IMR-90 (cell line): ENCODE measurements around the gene ITGB1. TPM values are rescaled to one million over a fixed set of nuclear protein-coding genes. Genes with fewer than 3 reads are reported as not detected.

Experiments
- ATAC-seq: fragments of 200-7000 bp; cut with Tn5 transposase; 2 replicates; pipeline ENCODE4 v1.9.1; 2020; ENCODE audit warnings: low read depth, mild to moderate bottlenecking, moderate library complexity
- BruUV-seq: library from RNA; stranded (reverse); fragments of 400-500 nt; replicated peaks from 2 replicates; lab custom pipeline; 2021; lab: Mats Ljungman, UMichigan
- CTCF ChIA-PET: fragments of 300-600 bp; formaldehyde crosslinking; extraction: SDS; loops from one replicate; lab custom pipeline; 2021; ENCODE audit warnings: antibody characterized with exemption; lab: Yijun Ruan, JAX
- POLR2A ChIA-PET: fragments of 300-600 bp; sonication (Branson Sonifier 250); formaldehyde crosslinking; loops from one replicate; lab custom pipeline; 2022; ENCODE audit warnings: antibody characterized with exemption; ENCODE audit not compliant: unreplicated experiment; lab: Charles Lee
- DNase-seq: peaks from one replicate; pipeline ENCODE4 v3.0.0; 2013
- H2AFZ ChIP-seq: replicated peaks from 2 replicates; pipeline ENCODE3; 2013; ENCODE audit warnings: low read length, mild to moderate bottlenecking; ENCODE audit not compliant: poor library complexity
- H2AK5ac ChIP-seq: 2 replicates; pipeline ENCODE4 v1.6.1; 2013; ENCODE audit warnings: low read depth, low read length, inconsistent platforms
- H2AK9ac ChIP-seq: replicated peaks from 2 replicates; pipeline ENCODE3; 2013; ENCODE audit warnings: mild to moderate bottlenecking, low read depth, low read length, moderate library complexity; ENCODE audit not compliant: poor library complexity
- H2BK120ac ChIP-seq: 2 replicates; pipeline ENCODE4 v1.6.1; 2013; ENCODE audit warnings: low read depth, low read length, inconsistent platforms
- H2BK15ac ChIP-seq: 3 replicates; pipeline ENCODE4 v1.6.1; 2013; ENCODE audit warnings: low read depth, low read length, inconsistent platforms
- H2BK20ac ChIP-seq: 2 replicates; pipeline ENCODE4 v1.6.1; 2013; ENCODE audit warnings: low read depth, mild to moderate bottlenecking, inconsistent platforms, low read length, moderate library complexity
- H2BK5ac ChIP-seq: 2 replicates; pipeline ENCODE4 v1.6.1; 2013; ENCODE audit warnings: mild to moderate bottlenecking, low read depth, low read length, inconsistent platforms; ENCODE audit not compliant: poor library complexity, severe bottlenecking
- H3K14ac ChIP-seq: replicated peaks from 2 replicates; pipeline ENCODE4 v1.6.1; 2013; ENCODE audit warnings: low read depth, low read length, inconsistent platforms
- H3K18ac ChIP-seq: 2 replicates; pipeline ENCODE4 v1.6.1; 2013; ENCODE audit warnings: low read depth, low read length, control low read depth
- H3K23ac ChIP-seq: 2 replicates; pipeline ENCODE4 v1.6.1; 2013; ENCODE audit warnings: low read depth, low read length, inconsistent platforms
- H3K27ac ChIP-seq: 2 replicates; pipeline ENCODE4 v1.5.1; 2013; ENCODE audit warnings: mild to moderate bottlenecking, control low read depth, low read length; ENCODE audit not compliant: insufficient read depth
- H3K27me3 ChIP-seq: 2 replicates; pipeline ENCODE4 v1.6.1; 2013; ENCODE audit warnings: low read length; ENCODE audit not compliant: control insufficient read depth, insufficient read depth
- H3K36me3 ChIP-seq: 2 replicates; pipeline ENCODE4 v1.6.1; 2013; ENCODE audit warnings: low read length, mixed read lengths; ENCODE audit not compliant: control insufficient read depth, insufficient read depth
- H3K4ac ChIP-seq: 2 replicates; pipeline ENCODE4 v1.6.1; 2013; ENCODE audit warnings: low read depth, low read length, inconsistent platforms
- H3K4me1 ChIP-seq: 2 replicates; pipeline ENCODE4 v1.6.1; 2013; ENCODE audit warnings: low read length, mixed read lengths; ENCODE audit not compliant: control insufficient read depth, insufficient read depth
- H3K4me2 ChIP-seq: 2 replicates; pipeline ENCODE4 v1.6.1; 2013; ENCODE audit warnings: low read depth, mild to moderate bottlenecking, control low read depth, low read length, moderate library complexity
- H3K4me3 ChIP-seq: 2 replicates; pipeline ENCODE4 v1.5.1; 2013; ENCODE audit warnings: low read depth, mild to moderate bottlenecking, control low read depth, low read length, moderate library complexity; ENCODE audit not compliant: insufficient read depth
- H3K56ac ChIP-seq: 2 replicates; pipeline ENCODE4 v1.6.1; 2013; ENCODE audit warnings: low read length, inconsistent platforms; ENCODE audit not compliant: insufficient read depth; ENCODE audit errors: extremely low read depth
- H3K79me1 ChIP-seq, 2 experiments: 2 replicates each; pipeline ENCODE4 v1.6.1; 2013; ENCODE audit warnings: low read length in 2 of 2, inconsistent platforms in 1 of 2, low read depth in 1 of 2
- H3K9ac ChIP-seq: 2 replicates; pipeline ENCODE4 v1.6.1; 2013; ENCODE audit warnings: low read depth, low read length, control low read depth
- H3K9me1 ChIP-seq: 2 replicates; pipeline ENCODE4 v1.6.1; 2013; ENCODE audit warnings: low read length, inconsistent platforms; ENCODE audit not compliant: insufficient read depth
- H3K9me3 ChIP-seq: 2 replicates; pipeline ENCODE4 v1.6.1; 2013; ENCODE audit warnings: low read length; ENCODE audit not compliant: control insufficient read depth, insufficient read depth
- H4K20me1 ChIP-seq: 2 replicates; pipeline ENCODE4 v1.6.1; 2013; ENCODE audit warnings: low read length, inconsistent platforms; ENCODE audit not compliant: insufficient read depth
- H4K5ac ChIP-seq: 2 replicates; pipeline ENCODE4 v1.6.1; 2013; ENCODE audit warnings: mild to moderate bottlenecking, low read depth, low read length, control low read depth
- H4K8ac ChIP-seq, 2 experiments: 2 replicates each; pipeline ENCODE4 v1.6.1; 2013; ENCODE audit warnings: low read depth in 2 of 2, low read length in 2 of 2, control low read depth in 1 of 2, inconsistent platforms in 1 of 2
- H4K91ac ChIP-seq: 2 replicates; pipeline ENCODE4 v1.6.1; 2013; ENCODE audit warnings: low read depth, low read length, inconsistent platforms; ENCODE audit not compliant: insufficient read depth
- CHD1 ChIP-seq: IDR thresholded peaks from 2 replicates; pipeline ENCODE4 v1.6.1; 2012; ENCODE audit warnings: low read depth, low read length, improper control_type of control experiment
- CTCF ChIP-seq: conservative IDR thresholded peaks from 2 replicates; pipeline ENCODE4 v1.5.1; 2012; ENCODE audit warnings: mild to moderate bottlenecking, low read depth, low read length, improper control_type of control experiment
- ELK1 ChIP-seq: fragments of 150-350 bp; IDR thresholded peaks from 2 replicates; pipeline ENCODE4 v1.6.1; 2016; ENCODE audit warnings: low read depth, mild to moderate bottlenecking, low read length, moderate library complexity, borderline replicate concordance
- MAFK ChIP-seq: IDR thresholded peaks from 2 replicates; pipeline ENCODE4 v1.6.1; 2012; ENCODE audit warnings: low read depth, low read length, improper control_type of control experiment
- MXI1 ChIP-seq: IDR thresholded peaks from 2 replicates; pipeline ENCODE4 v1.6.1; 2012; ENCODE audit warnings: low read depth, mild to moderate bottlenecking, low read length, moderate library complexity, borderline replicate concordance
- POLR2A ChIP-seq: IDR thresholded peaks from 2 replicates; pipeline ENCODE4 v1.6.1; 2012; ENCODE audit warnings: mild to moderate bottlenecking, low read depth, low read length
- WGBS, 2 experiments: methylation state at CpG; one replicate each; pipeline versions ENCODE4 v1.1.5 to v1.1.7; 2013; ENCODE audit warnings: missing lambda C conversion rate in 2 of 2; ENCODE audit not compliant: insufficient read length in 1 of 2; ENCODE audit errors: extremely low coverage in 2 of 2; 5-methylcytosine and 5-hydroxymethylcytosine counted together
- dilution Hi-C: fragments of 300-500 bp; cut with HindIII; formaldehyde crosslinking; loops from one replicate; pipeline ENCODE4 v1.14.3; 2018; ENCODE audit warnings: low sequenced_read_pairs; ENCODE audit not compliant: unreplicated experiment
- in situ Hi-C: fragments of 300-500 bp; cut with MboI; formaldehyde crosslinking; loops from 3 replicates; pipeline ENCODE4 v1.14.3; 2019; ENCODE audit warnings: low sequenced_read_pairs, inconsistent platforms, mixed read lengths
- intact Hi-C: fragments of 100-400 bp; cut with micrococcal nuclease; formaldehyde crosslinking; loops from 2 replicates; pipeline ENCODE4 v1.10.0; 2022
- polyA plus RNA-seq, 3 experiments: library from polyadenylated mRNA; depleted of rRNA; stranded (reverse); fragments of >200 nt; gene quantifications; 2 replicates each; pipeline ENCODE4 v1.2.3, GENCODE V29; 2012; ENCODE audit warnings: low replicate concordance in 1 of 3
- total RNA-seq: library from RNA; depleted of rRNA; stranded (reverse); fragments of >200 nt; gene quantifications from 2 replicates; pipeline ENCODE4 v1.2.3, GENCODE V29; 2012

The ITGB1 gene
- total and polyA plus RNA-seq, 2 of the 4 experiments (the other 2 are of a cell fraction): 1,331 to 2,066 TPM

GRCh38 chr10:32956365-32957197 is 1.4 kb downstream of the ITGB1 start:
- POLR2A ChIA-PET: interaction anchor here (1.0 to 2.2 kb wide), 2 partner anchors 24 to 33 kb away, joined by 3 to 7 read pairs; no protein-coding TSS in a partner anchor
- Histone ChIP-seq H3K27me3 (no peaks in the 10 kb centered on the region), H3K27ac (peak overlapping the region; percentile 96), H3K14ac (peak overlapping the region; percentile 94), H3K9me1 (peaks cover 4% of the 10 kb centered on the region), H3K56ac (peak overlapping the region; percentile 97), H3K4me3 (peak overlapping the region; percentile 100), H2AK9ac (no peak overlapping the region), H3K4me1 (peaks cover 17% of the 10 kb centered on the region), H3K4me2 (peak overlapping the region; percentile 100), H2BK120ac (no peak overlapping the region; the same call in 1 of the 2 replicates), H2AK5ac (peak overlapping the region; percentile 94), H4K20me1 (peaks cover 60% of the 10 kb centered on the region), H2AFZ (no peak overlapping the region), H3K18ac (peak overlapping the region; percentile 97), H4K5ac (peak overlapping the region; percentile 63), H3K79me1 (peaks cover 3 to 23% of the 10 kb centered on the region in 2 experiments; a peak in 2 of 4 replicates), H4K8ac (peak overlapping the region; percentile 46 to 72; a peak in 3 of 4 replicates), H3K9me3 (no peaks in the 10 kb centered on the region), H3K4ac (peak overlapping the region; percentile 85), H2BK5ac (peak overlapping the region; percentile 99), H3K23ac (peak overlapping the region; percentile 85), H2BK15ac (no peak overlapping the region), H3K36me3 (peaks cover 5% of the 10 kb centered on the region), H4K91ac (peak overlapping the region; percentile 35; the same call in 1 of the 2 replicates), H2BK20ac (no peak overlapping the region), H3K9ac (peak overlapping the region; percentile 100)
- intact Hi-C loops (no loop called here), in situ Hi-C loops (no loop called here), dilution Hi-C loops (no loop called here)
- CTCF ChIA-PET: interaction anchor here (0.6 to 1.1 kb wide), 3 partner anchors 24 to 1272 kb away, joined by 3 to 4 read pairs (median 3); no protein-coding TSS in a partner anchor
- TSS peak; percentile 60 for BruUV-seq
- no peak for DNase-seq
- TF ChIP-seq POLR2A: peak; percentile 35; the same call in 1 of the 2 replicates
- TF ChIP-seq CTCF: no peak
- TF ChIP-seq ELK1: no peak
- TF ChIP-seq MXI1: 0 out of 2 replicates have a peak, but pooled peaks have one; percentile 22
- TF ChIP-seq MAFK: no peak
- peak; percentile 86; the same call in 1 of the 2 replicates for TF ChIP-seq CHD1
- no peak for ATAC-seq
- 0% methylated on average over 1 of the region's 13 CpGs; no CpG with 5 or more reads in 1 of the 2 experiments for WGBS, 2 experiments
